DMS 273 treated with DMSO at 0.1 percent for 48 hours (cell line): ENCODE measurements around the gene GLRB.
A peak's percentile ranks its signal among the peaks of the same experiment; 100 is the strongest.
"Not testable (repeated sequence)": the region's sequence is repeated elsewhere in the genome, so short reads cannot be mapped to it uniquely, and the experiment has no call there.

ENCODE experiments used
- DNase-seq: peaks from one replicate; lab custom pipeline; 2025; lab: John Stamatoyannopoulos, UW

The GLRB gene

DNA sequence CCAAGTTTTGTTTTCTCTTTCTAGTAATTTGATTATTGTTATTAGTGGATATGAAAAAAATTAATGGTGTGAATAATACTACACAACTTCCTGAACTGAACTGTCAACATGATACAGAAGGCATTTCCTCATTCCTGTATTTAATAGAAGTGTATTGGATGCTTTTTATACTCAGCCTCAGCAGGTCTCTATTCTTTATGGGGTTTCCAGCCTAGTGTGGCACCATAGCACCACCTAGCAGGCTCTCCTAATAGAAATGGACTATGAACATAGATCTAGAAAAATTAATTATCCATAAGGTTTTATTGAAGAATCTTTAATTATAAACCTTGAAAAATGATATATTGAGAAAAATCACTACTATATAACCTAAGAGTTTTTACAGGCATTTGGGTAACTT is 52.4 kb downstream of the GLRB start:
- DNase-seq: no peak

DNA sequence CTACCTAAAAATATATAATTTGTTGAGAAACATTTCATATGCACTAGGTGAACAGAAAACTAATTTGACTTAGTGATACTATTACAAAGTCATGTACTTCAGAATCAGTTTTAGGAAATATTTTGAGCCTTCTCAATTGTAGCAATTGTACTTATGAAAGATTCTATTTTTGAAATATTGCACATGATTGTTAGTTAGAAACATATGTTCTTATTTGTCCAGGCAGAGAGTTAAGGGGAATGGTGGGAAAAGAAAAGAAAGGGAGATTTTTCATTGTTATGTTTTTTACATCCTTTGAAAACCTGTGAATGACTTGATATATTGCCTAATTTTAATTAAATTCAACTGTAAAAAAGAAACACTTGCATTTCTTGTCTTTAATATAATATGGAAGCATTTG is 66.0 kb downstream of the GLRB start:
- no peak for DNase-seq

DNA sequence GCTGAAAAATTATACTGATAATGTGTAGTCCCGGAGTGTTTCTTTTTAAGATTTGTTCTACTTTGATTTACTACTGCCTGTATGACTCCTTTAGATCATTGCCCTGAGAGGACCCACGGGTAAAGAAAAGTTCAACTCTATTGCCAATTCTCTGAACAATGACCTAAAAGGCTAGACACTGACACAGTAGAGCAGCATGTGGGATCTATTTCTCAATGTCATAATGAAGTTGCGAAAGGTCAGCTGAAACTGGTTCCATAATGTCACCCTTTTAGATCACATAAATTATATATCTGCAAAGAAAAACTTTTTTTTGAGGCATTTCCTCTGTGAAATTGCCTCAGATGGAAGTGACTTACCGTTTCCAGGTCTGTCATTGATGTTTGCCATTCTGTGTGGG is 67.4 kb downstream of the GLRB start:
- DNase-seq: no peak

DNA sequence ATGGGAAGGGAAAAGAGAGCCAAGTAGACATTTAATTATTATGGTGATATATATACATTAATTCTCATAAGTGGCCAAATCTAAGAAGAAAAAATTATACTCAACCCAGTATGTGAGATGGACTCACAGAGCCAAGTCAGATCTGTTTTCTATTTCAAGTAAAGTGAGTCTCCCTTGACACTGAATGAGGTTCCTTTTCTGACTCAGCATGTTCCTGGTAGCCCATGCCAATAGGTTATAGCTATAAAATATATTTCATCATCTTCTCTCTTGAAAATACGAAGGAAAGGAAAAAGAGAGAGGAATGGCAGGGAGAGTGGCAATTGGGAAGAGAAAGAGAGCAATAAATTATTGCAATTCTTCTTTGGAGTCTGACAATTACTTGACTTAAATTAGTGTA is 75.8 kb downstream of the GLRB start:
- no peak for DNase-seq

DNA sequence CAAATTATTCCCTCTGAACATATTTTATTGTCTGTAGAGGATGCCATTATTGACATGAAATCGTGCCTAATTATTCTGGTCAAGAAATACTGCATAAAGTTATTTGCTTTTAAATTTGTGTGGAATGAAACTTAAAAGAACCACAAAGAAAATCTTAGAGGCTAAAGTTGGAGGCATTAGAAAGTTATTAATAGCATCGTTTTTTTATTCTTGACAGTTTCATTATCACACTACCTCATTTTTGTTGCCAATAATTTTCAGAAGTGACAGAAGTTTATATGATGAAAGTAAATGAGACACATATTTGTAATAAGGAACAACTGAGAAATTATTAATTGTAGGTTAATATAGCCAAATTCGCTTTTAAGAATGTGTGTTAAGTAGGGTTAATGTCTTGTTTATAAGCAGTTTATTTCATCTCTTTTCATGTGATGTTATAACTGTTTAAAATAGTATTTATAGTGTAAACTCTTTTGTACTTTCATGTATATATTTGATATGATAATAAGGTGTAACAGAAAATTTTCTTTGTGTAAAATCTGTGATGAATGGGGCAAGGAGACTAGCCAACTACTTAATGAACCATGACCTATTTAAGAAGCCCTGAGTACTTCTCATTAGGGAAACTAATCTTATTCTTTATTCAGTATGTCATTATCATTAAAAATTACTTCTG is 90.1 kb downstream of the GLRB start:
- no peak for DNase-seq

DNA sequence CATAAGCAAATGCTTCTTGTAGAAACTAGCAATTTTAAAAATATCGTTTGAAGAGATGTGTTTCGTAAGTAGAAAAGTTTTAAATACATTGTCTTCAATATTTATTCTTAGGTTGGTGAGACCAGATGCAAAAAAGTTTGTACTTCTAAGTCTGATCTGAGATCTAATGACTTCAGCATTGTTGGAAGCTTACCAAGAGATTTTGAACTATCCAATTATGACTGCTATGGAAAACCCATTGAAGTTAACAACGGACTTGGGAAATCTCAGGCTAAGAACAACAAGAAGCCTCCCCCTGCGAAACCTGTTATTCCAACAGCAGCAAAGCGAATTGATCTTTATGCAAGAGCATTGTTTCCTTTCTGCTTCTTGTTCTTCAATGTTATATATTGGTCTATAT is 94.4 kb downstream of the GLRB start:
- DNase-seq: no peak

DNA sequence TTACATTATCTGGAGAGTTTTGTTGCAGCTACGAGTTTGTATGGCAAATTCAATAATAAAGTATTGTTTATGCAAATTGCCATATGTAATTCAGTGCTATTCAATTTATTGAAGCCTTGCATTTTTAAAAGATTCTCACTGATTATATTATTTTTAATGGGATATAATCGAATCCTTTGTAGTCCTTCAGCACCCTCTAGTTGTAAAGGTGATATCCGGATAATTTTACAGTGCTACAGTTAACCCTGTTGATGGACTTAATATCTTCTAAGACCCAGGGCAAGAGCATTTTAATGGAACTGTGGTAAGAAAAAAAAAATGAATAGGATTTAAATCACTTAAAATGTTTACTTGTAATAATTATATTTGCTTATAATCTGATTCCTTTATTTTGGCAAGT is 96.1 kb downstream of the GLRB start:
- no peak for DNase-seq

DNA sequence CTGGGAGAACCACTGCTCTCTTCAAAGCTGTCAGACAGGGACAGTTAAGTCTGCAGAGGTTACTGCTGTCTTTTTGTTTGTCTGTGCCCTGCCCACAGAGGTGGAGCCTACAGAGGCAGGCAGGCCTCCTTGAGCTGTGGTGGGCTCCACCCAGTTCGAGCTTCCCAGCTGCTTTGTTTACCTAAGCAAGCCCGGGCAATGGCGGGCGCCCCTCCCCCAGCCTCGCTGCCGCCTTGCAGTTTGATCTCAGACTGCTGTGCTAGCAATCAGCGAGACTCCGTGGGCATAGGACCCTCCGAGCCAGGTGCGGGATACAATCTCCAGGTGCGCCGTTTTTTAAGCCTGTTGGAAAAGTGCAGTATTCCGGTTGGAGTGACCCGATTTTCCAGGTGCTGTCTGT is 104.3 kb downstream of the GLRB start:
- not testable (repeated sequence) for DNase-seq

DNA sequence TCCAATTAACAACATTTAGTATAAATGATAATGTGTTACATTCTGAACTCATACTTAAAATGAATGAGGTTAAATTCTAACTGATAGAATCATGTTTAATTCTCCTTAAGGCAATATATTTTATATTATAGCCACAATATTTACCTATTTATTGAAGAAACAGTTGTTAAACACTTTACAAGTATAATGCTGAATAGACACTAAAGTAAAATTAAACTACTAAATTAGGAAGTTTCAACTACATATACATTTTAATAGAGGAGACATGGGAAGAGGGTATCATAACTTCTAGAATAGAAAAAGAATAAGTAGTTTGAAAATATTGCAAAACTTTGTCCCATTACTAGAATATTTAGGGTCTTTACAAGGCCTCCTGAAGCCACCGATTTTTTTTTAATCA is 108.3 kb downstream of the GLRB start:
- no peak for DNase-seq

DNA sequence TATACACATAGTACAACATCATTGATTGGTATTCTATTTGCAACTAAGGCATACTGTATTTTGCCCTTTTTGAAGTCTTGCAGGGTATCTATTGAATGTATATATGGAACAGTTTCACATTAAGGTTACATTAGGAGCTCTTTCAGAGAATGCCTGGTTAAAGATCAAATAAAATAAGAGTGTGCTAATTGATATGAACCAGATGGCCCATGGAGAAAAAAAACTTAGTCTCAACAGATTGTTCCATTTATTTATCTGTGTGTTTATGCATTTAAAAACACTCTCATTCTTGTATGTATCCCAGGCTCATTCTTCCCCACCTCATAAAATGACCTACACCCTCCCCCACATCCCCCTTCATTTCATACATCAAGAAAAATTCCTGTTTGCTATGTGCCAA is 109.4 kb downstream of the GLRB start:
- DNase-seq: no peak

DNA sequence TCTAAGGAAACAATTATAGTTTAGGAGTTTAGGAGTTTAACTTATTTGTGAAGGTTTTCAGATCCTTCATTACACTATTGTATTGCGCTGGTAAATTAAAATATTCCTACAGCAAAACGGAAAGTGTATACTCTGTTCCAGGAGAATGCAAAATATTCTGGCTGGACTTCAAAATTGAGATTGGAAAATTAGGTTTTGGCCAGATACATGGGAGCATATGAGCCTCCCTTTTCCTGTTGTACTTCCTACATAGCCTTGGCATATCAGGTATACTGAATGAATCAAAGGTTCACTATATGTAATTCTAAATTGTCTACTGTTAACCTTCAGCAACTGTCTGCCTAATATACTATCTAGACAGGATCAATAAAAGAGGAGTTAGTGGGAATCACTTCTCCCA is 119.4 kb downstream of the GLRB start:
- no peak for DNase-seq

DNA sequence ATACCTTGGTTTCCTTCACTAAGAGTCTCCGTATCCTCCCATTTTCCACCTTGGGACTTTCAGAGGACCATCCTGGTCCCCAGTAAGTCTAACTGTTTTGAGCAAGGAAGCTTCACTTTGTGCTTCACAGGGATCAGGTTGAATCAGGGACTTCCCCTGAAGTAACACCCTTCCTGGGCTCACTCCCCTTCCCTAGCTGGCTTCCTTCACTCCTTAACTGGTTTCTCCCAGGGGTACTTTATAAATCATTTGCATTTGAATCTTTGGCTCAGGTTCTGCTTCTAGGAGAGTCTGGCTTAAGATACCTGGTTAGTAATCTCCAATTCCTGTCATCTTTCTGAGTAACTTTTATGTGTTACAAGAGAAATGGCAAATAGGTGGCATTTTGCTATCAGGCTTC is 120.1 kb downstream of the GLRB start:
- DNase-seq: no peak

DNA sequence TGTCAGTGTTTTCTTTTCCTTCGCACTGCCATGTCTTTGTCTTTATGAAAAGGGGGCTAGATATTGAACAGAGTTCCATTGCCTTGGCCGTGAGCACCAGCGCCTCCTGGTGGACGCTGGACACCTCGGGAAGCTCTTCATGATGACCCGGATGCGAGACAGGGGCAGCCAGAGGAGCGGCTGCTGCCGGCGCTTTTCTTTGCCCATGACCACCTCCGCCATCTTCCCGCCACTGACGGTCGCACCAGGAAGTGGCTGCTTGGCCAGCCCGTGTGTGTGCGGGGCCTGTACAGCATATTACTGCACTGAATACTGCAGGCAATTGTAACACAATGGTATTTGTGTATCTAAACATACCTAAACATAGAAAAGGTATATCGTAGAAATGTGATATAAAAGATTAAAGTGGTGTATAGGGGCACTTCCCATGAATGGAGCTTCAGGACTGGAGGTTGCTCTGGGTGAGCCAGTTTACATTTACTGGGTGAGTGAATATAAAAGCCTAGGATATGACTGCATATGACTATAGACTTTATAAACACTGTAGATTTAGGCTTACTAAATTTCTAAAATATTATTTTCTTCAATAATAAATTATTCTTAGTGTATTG is 128.8 kb downstream of the GLRB start:
- no peak for DNase-seq

DNA sequence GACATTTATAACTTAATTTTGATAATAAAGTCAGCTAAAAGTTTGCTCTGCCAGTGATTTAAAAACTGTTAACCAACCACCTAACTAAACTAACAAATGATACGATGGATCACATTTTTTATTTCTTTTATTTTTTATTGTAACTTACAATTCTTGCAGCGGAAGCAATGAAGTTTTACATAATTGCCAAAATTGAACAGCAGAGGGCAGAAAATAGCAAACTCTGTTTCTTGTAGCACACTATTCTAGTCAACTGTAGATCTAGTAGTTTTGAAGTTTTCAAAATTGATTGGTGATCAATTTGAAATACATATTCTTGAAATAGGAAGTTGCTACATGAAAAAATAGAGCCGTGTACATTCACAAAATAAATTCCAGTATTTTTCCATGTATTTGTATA is 141.8 kb downstream of the GLRB start:
- no peak for DNase-seq

DNA sequence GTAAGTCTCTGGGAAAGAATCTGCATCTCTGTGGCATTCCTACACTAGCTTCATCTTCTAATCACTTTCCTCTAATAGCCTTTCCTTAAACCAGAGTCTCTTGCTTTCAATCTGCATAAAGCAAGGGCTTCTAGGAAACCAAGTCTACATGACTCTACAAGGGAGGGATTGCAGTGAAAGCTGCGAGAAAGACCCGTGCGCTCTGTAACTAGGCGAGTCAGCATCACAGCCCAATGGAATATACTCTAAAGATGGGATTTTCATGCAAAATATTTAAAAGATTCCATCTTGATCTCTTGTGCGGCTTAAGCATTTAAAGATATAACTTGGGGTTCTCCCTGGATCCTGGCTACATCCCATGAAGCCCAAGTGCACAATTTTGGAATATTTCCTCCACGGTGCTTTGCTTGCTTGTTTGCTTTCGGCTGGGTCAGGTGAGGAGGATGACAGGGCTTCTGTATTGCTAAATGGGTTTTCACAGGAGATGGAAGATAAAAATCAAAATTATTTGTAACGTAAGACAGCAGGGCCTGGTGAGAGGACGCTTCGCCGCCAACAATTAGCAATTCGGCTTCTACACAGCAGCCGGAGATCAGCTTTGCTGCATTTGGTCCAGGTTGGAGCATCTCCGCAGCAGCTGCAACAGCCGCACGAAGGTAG is 143.9 kb downstream of the GLRB start:
- DNase-seq: no peak

DNA sequence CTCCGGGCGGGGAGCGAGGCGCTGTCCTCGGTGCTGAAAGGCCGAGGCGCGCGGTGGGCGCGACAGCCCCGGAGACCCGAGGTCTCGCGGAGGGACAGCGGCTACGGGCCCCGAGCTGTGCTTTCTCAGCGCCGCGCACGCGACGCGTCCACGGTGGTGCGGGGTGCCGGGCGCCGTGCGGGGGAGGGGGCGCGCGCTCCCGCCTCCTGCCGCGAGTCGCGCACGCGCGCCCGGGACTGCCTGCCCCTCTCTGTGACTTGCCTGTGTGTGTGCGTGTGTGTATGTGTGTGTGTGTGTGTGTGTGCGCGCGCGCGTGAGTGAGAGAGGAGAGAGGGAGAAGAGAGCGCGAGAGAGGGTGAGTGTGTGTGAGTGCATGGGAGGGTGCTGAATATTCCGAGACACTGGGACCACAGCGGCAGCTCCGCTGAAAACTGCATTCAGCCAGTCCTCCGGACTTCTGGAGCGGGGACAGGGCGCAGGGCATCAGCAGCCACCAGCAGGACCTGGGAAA is 144.5 kb downstream of the GLRB start, which contains the start of gene GRIA2:
Gene GRIA2 (plus strand): TSS at position 358 of the 511 bp plus-strand sequence. CDS start 315 bp downstream, outside the sequence.
- DNase-seq: peak; percentile 2

DNA sequence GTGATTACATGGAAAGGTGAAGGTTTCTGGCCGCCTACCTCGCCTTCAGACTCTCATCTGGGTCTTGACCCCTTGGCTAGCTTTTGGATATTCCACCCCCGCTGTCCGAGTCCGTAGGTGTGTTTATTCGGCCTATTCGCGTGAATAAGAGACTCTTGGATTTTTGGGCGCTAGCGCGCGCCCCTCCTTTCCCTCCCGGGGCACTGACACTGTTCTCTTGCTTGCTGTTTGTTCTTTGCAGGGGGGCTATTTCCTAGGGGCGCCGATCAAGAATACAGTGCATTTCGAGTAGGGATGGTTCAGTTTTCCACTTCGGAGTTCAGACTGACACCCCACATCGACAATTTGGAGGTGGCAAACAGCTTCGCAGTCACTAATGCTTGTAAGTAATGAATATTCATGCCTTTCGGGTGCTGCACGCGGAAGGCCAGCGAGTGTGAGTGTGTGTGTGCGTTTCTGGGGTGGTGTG is 145.5 kb downstream of the GLRB start:
- DNase-seq: no peak
